Islet of Langerhans (tissue), 1 donor: ENCODE results near the gene CRTAP.
"Not testable (repeated sequence)": the region's sequence is repeated elsewhere in the genome, so short reads cannot be mapped to it uniquely, and the experiment has no call there.

Experiments used
- FAIRE-seq: peaks from one replicate; lab custom pipeline; 2011; peaks lifted over from hg19 to GRCh38; lab: Jason Lieb, UNC

The CRTAP gene

GRCh38 chr3:33100229-33100628 lies 13.6 kb upstream of the CRTAP start:
- FAIRE-seq: no peak

DNA sequence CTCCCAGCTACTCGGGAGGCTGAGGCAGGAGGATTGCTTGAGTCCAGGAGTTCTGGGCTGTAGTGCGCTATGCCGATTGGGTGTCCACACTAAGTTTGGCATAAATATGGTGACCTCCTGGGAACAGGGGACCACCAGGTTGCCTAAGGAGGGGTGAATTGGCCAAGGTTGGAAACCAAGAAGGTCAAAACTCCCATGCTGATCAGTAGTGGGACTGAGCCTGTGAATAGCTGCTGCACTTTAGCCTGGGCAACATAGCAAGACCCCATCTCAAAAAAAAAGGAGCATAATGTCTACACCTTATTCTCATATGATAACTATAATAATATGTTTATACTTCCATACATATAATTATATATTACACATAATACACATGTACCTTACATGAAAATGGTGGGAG lies 10.8 kb upstream of the CRTAP start:
- no peak for FAIRE-seq

DNA sequence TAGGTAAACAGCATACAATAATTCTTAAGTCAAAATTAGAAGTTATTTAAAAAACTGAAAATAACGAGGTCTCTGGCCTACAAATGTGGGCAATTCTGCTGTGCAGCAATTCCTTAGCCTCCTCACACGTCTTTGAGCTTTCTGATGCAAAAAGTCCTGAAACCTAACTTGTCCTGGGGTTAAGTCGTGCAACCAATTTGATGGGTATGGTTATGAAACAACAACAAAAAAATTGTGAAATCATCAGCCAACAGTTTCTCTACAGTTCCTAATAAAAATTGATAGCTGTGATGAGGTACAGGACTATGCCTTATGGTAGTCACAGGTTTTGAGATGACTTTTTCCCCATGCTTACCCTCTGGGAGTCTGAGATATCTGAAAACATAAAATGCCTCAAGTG lies 10.3 kb upstream of the CRTAP start:
- FAIRE-seq: no peak

DNA sequence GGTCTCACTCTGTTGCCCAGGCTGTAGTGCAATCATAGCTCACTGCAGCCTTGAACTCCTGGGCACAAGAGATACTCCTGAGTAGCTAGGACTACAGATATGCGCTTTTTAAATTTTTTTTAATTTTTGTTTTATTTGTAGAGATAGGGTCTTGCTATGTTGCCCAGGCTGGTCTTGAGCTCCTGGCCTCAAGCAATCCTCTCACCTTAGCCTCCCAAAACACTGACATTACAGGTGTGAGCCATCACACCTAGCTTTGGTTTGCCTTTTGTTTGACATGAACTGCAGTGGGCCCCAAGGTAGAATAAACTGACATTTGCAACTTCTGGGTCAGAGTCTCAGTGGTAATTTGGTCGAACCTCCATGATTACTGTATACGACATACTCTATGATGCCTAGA lies 9.0 kb upstream of the CRTAP start:
- FAIRE-seq: no peak

GRCh38 chr3:33105341-33105948 lies 8.4 kb upstream of the CRTAP start:
- no peak for FAIRE-seq

DNA sequence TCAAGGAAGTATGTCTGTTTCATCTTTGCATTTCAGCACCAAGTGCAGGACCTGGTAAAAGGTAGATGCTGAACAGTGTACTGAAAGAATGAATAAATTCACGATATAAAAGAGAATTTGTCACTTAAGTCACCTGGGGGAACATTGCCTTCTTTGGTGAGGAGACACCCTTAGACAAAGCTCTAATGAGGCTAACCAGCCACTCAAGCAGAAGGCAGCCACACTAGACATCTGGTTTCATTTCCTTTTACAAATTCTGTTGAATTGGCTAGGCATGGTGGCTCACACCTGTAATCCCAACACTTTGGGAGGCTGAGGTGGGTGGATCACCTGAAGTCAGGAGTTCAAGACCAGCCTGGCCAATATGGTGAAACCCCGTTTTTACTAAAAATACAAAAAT lies 7.0 kb upstream of the CRTAP start:
- FAIRE-seq: not testable (repeated sequence)

- FAIRE-seq: no peak
Measured at GRCh38 chr3:33111581-33111980, 2.2 kb upstream of the CRTAP start.

GRCh38 chr3:33114622-33115023 lies 809 bp downstream of the CRTAP start:
- FAIRE-seq: no peak

- peak; percentile 84 for FAIRE-seq
Measured at GRCh38 chr3:33115024-33115768, 1.4 kb downstream of the CRTAP start.

- no peak for FAIRE-seq
Measured at GRCh38 chr3:33117461-33117860, 3.6 kb downstream of the CRTAP start.

- no peak for FAIRE-seq
Measured at GRCh38 chr3:33119891-33120290, 6.1 kb downstream of the CRTAP start.

DNA sequence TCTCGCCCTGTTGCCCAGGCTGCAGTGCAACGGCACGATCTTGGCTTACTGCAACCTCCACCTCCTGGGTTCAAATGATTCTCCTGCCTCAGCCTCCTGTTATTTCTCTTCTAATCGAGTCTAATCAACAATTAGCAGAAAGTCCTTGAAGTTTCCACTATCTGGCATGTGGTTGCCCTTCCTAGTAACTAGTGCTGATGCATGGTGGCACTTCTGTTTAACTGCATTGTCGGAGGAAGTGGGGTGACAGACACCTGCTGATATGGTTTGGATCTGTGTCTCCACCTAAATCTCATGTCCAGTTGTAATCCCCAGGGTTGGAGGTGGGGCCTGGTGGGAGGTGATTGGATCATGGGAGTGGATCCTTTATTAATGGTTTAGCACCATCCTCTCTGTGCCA lies 9.2 kb downstream of the CRTAP start:
- no peak for FAIRE-seq

DNA sequence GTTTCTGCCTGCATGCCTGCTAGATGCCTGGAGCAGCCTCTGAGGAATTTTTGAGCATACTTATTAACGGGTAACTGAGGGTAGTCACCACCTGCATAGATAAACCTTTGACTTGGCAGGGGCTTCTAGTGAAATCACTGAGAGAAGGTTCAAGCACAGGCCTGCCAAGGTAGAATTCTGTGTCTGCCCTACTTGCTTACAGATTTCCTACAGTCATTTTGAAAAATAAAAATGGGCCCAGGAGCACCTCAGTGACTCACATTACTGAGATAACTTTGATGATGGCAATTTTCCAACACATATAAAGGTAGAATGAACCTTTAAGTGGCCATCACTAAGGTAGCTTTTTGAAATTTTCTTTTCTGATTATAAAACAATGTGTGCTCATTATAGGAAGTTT lies 10.8 kb downstream of the CRTAP start:
- no peak for FAIRE-seq

DNA sequence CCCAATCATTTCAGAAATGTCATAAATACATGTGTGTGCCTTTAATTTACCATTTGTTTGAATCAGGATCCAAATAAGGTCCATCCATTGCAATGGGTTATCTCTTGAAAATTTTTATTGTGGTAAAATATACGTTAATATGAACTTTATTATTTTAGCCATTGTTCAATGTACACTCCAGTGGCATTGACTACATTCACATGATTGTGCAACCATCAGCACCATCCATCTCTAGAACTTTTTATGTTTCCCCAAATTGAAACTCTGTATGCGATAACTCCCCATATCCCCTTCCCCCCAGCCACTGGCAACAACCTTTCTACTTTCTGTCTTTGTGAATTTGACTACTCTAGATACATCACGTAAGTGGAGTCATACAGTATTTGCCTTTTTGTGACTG lies 12.0 kb downstream of the CRTAP start:
- no peak for FAIRE-seq

GRCh38 chr3:33128706-33129105 lies 14.9 kb downstream of the CRTAP start:
- FAIRE-seq: no peak

GRCh38 chr3:33130144-33130543 lies 16.3 kb downstream of the CRTAP start:
- FAIRE-seq: no peak

DNA sequence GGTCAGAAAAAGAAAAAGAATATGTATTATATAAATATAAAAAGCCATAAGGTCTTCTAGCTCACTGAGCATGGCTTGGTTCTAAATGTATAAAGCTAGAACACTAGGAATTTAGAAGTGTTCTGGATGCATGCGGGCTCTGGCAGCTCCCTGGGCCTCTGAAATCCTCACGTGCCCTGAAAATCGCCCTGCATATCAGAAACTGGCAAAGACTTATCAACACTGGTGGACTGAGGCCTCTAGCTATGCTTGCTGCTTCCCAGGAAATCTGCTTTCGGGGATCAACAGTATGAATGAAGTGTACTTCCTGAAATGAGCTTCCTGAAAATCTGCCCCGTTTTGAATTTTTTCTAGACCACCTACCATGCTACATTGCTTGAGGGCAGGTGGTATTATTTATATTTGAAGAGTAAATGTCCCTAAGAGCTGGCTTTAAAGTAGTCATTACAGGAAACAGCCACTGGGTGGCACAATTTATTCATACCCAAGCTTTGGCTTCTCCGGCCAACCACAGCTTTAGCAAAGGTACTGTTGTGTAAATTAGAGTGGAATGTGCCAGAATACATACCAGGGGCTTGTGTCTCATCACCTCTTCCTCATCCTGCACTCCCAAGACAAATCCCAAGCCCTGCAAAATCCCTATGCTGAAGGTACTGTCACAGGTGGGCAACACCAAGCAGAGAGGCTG lies 17.7 kb downstream of the CRTAP start:
- peak; percentile 92 for FAIRE-seq

DNA sequence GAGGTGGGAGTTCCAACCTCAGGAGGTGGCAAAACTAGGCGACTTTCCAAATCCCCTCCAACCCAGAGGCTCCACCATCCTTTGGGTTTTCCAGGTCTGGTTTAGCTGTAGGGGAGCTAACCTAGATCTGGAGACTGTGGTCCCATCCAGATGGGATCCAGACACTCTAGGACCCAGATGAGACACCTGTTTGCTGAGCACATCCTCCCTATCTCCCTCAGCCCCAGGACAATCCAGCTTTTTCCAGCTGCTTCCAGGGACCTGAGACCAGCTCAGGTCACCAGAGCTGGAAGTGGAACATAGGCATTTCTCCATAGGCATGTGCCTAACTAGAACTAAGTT lies 18.2 kb downstream of the CRTAP start:
- FAIRE-seq: no peak

GRCh38 chr3:33134026-33134625 lies 20.3 kb downstream of the CRTAP start:
- FAIRE-seq: no peak

- no peak for FAIRE-seq
Measured at GRCh38 chr3:33137691-33138090, 23.9 kb downstream of the CRTAP start.

DNA sequence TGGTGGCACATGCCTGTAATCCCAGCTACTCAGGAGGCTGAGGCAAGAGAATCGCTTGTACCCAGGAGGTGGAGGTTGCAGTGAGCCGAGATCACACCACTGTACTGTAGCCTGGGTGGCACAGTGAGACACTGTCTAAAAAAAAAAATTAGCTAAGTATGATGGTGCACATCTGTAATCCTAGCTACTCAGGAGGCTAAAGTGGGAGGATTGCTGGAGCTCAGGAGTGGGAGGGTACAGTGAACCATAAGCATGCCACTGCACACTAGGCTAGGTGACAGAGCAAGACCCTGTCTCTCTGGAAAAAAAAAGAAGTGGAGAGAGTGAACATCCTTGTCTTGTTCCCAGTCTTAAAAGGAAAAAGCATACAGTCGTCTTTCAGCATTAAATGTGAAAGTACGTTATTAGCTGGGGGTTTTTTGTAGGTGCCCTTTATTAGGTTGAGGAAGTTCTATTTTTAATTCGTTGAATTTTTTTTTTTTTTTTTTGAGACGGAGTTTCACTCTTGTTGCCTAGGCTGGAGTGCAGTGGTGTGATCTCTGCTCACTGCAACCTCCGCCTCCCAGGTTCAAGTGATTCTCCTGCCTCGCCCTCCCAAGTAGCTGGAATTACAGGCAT lies 25.3 kb downstream of the CRTAP start:
- not testable (repeated sequence) for FAIRE-seq

- FAIRE-seq: no peak
Measured at GRCh38 chr3:33139996-33140395, 26.2 kb downstream of the CRTAP start.

DNA sequence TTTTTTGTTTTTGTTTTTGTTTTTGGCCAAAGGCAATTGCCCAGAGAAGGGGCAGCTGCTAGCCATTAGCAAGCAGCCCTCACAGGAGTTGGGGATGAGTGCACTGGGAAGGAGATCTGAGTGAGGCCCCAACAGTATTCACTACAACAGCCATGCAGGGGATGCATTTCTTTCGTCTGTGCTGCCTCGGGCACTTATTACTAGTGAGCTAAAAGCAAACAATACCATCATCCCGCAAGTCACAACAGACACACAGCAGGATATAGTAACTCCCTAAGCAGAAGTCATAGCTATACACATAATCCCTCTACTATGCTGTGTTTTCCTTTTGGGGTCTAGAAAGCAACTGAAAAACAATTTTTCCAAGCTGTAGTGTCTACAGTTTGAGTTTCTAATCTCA lies 27.2 kb downstream of the CRTAP start:
- no peak for FAIRE-seq
